Breast epithelium (tissue), 3 donors: ENCODE data around the gene GALNT5.

Source experiments
- CTCF ChIP-seq, 3 donors: fragments of 450-650 bp; IDR thresholded peaks; one replicate each; pipeline ENCODE4 v1.5.1; 2016 to 2017; ENCODE audit warnings: antibody characterized with exemption in 3 of 3, mild to moderate bottlenecking in 3 of 3, moderate library complexity in 3 of 3
- POLR2A ChIP-seq: fragments of 450-650 bp; IDR thresholded peaks from one replicate; pipeline ENCODE4 v1.6.1; 2016; ENCODE audit warnings: antibody characterized with exemption, mild to moderate bottlenecking, moderate library complexity

GRCh38 chr2:157362627-157363026 lies 105.1 kb downstream of the GALNT5 start:
- TF ChIP-seq CTCF (IDR thresholded peaks at IDR 0.05) (no peak), POLR2A (no peak)
